Upper lobe of left lung (tissue), 6 donors: ENCODE results near the gene DSPP. TPM values are rescaled to one million over a fixed set of nuclear protein-coding genes. Genes with fewer than 3 reads are reported as not detected.

Source experiments
- ATAC-seq, 2 donors: fragments of 200-7000 bp; cut with Tn5 transposase; one replicate each; pipeline ENCODE4 v1.9.1; 2022; ENCODE audit warnings: mild to moderate bottlenecking in 2 of 2, moderate library complexity in 2 of 2; ENCODE audit not compliant: low FRiP score in 2 of 2
- DNase-seq, 2 donors: peaks; one replicate each; pipeline ENCODE4 v3.0.0-alpha.2; 2019 to 2020
- H3K27ac ChIP-seq, 4 donors: fragments of 200-600 bp; sonication (generic); one replicate each; pipeline ENCODE4 v1.5.1; 2016 to 2019
- H3K27me3 ChIP-seq, 4 donors: fragments of 200-600 bp; sonication (generic); one replicate each; pipeline ENCODE4 v1.5.1; 2017 to 2019
- H3K36me3 ChIP-seq, 4 donors: fragments of 200-600 bp; sonication (generic); one replicate each; pipeline ENCODE4 v1.5.1; 2016 to 2019
- H3K4me1 ChIP-seq, 4 donors: fragments of 200-600 bp; sonication (generic); one replicate each; pipeline ENCODE4 v1.5.1; 2018 to 2019
- H3K4me3 ChIP-seq, 4 donors: fragments of 200-600 bp; sonication (generic); one replicate each; pipeline ENCODE4 v1.5.1; 2017 to 2019; ENCODE audit warnings: mild to moderate bottlenecking in 2 of 4, moderate library complexity in 1 of 4
- H3K9me3 ChIP-seq, 4 donors: fragments of 200-600 bp; sonication (generic); one replicate each; pipeline ENCODE4 v1.5.1; 2018 to 2019
- EP300 ChIP-seq, 4 donors: sonication (generic); formaldehyde crosslinking; IDR thresholded peaks; one replicate each; pipeline ENCODE4 v1.5.1; 2017; ENCODE audit warnings: antibody characterized with exemption in 4 of 4, control low read depth in 2 of 4
- POLR2A ChIP-seq, 4 donors: fragments of 450-650 bp; IDR thresholded peaks; one replicate each; pipeline ENCODE4 v1.5.1; 2016 to 2017; ENCODE audit warnings: antibody characterized with exemption in 4 of 4, mild to moderate bottlenecking in 2 of 4
- POLR2AphosphoS5 ChIP-seq, 2 donors: sonication (generic); formaldehyde crosslinking; IDR thresholded peaks; one replicate each; pipeline ENCODE4 v1.5.1; 2017; ENCODE audit warnings: antibody characterized with exemption in 2 of 2
- WGBS, 2 donors: methylation state at CpG; one replicate each; pipeline ENCODE4 v1.1.5; 2017 to 2018; 5-methylcytosine and 5-hydroxymethylcytosine counted together
- total RNA-seq, 6 donors: library from RNA; depleted of rRNA in 4 of 6; stranded (reverse); fragments of >200 nt in 4 of 6; gene quantifications; one replicate each; pipeline versions ENCODE4 v1.1.0 to v1.2.1, GENCODE V29; 2016 to 2021
- TF ChIP-seq, protein P1 (sequence below), 6 experiments: fragments of 450-650 bp in 4 of 6; fragments of 200-600 bp in 2 of 6; sonication (generic) in 2 of 6; IDR thresholded peaks; one replicate each; pipeline ENCODE4 v1.5.1; 2016 to 2019; ENCODE audit warnings: antibody characterized with exemption in 6 of 6
- donor health status: DM: no; HTN: no; CAD: no; lungs with moderate emphysema.
- donor health status: DM: no; HTN: yes; CAD: no; lungs with severe emphysema.

The DSPP gene
- total RNA-seq, 6 donors from 2014 or later, result not detected

- no peak for TF ChIP-seq POLR2A (IDR thresholded peaks at IDR 0.05)
- TF ChIP-seq, protein P1, sequence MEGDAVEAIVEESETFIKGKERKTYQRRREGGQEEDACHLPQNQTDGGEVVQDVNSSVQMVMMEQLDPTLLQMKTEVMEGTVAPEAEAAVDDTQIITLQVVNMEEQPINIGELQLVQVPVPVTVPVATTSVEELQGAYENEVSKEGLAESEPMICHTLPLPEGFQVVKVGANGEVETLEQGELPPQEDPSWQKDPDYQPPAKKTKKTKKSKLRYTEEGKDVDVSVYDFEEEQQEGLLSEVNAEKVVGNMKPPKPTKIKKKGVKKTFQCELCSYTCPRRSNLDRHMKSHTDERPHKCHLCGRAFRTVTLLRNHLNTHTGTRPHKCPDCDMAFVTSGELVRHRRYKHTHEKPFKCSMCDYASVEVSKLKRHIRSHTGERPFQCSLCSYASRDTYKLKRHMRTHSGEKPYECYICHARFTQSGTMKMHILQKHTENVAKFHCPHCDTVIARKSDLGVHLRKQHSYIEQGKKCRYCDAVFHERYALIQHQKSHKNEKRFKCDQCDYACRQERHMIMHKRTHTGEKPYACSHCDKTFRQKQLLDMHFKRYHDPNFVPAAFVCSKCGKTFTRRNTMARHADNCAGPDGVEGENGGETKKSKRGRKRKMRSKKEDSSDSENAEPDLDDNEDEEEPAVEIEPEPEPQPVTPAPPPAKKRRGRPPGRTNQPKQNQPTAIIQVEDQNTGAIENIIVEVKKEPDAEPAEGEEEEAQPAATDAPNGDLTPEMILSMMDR (IDR thresholded peaks at IDR 0.05), result no peak
- no peak for TF ChIP-seq EP300 (IDR thresholded peaks at IDR 0.05)
- TF ChIP-seq POLR2AphosphoS5 (IDR thresholded peaks at IDR 0.05), result no peak
- Histone ChIP-seq H3K4me3 (no peak overlapping the region), H3K27me3 (no peaks in the 10 kb centered on the region), H3K4me1 (no peaks in the 10 kb centered on the region), H3K27ac (no peak overlapping the region), H3K36me3 (no peaks in the 10 kb centered on the region), H3K9me3 (no peaks in the 10 kb centered on the region)
- ATAC-seq (peak in 1 of 2 donors; percentile 34), DNase-seq (no peak)
These were observed 12.2 kb downstream of the DSPP start for GRCh38 chr4:87620491-87620890.

GRCh38 chr4:87622303-87622702 lies 14.0 kb downstream of the DSPP start:
- Histone ChIP-seq H3K4me3 (no peak overlapping the region), H3K27ac (no peak overlapping the region), H3K4me1 (no peaks in the 10 kb centered on the region), H3K27me3 (no peaks in the 10 kb centered on the region), H3K36me3 (no peaks in the 10 kb centered on the region), H3K9me3 (no peaks in the 10 kb centered on the region)
- TF ChIP-seq, protein P1 (IDR thresholded peaks at IDR 0.05), result no peak
- TF ChIP-seq EP300 (IDR thresholded peaks at IDR 0.05), result no peak
- no peak for TF ChIP-seq POLR2AphosphoS5 (IDR thresholded peaks at IDR 0.05)
- no peak for TF ChIP-seq POLR2A (IDR thresholded peaks at IDR 0.05)
- no peak for ATAC-seq
- no peak for DNase-seq
- 90% methylated on average over 8 of the region's 8 CpGs for WGBS, 2 donors

- no peak for TF ChIP-seq POLR2AphosphoS5 (IDR thresholded peaks at IDR 0.05)
- TF ChIP-seq, protein P1 (IDR thresholded peaks at IDR 0.05), result no peak
- TF ChIP-seq EP300 (IDR thresholded peaks at IDR 0.05), result no peak
- TF ChIP-seq POLR2A (IDR thresholded peaks at IDR 0.05), result no peak
- 50 to 52% methylated on average over 2 of the region's 2 CpGs for WGBS, 2 donors
- no peak overlapping the region for H3K4me3 ChIP-seq
- H3K27ac ChIP-seq, result no peak overlapping the region
- no peaks in the 10 kb centered on the region for H3K36me3 ChIP-seq
- no peaks in the 10 kb centered on the region for H3K27me3 ChIP-seq
- no peak for DNase-seq
- H3K4me1 ChIP-seq, result no peaks in the 10 kb centered on the region
- H3K9me3 ChIP-seq, result no peaks in the 10 kb centered on the region
- ATAC-seq, result peak in 1 of 2 donors; percentile 26
These were observed 16.4 kb downstream of the DSPP start for GRCh38 chr4:87624698-87625097.

DNA sequence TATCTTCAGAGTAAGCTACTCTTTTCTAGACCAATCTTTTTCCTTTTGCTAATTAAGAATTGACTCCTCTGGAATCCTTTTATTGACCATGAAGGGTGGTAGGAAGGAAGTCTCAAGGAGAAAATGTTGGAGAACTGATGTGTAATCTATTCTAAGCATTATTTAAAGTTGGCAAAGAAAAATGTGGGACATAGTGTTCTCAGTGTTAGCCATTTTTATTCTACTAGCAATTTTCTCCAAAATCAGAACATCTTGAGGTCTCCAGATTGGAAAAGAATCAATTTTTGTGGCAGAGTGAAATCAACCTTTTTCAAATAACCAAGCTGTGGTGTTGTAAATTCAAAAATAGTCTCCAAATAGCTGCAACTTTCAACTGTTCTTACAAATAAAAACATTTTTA lies 23.3 kb downstream of the DSPP start:
- Histone ChIP-seq H3K27me3 (no peaks in the 10 kb centered on the region), H3K27ac (no peak overlapping the region), H3K36me3 (no peaks in the 10 kb centered on the region), H3K4me3 (no peak overlapping the region), H3K9me3 (no peaks in the 10 kb centered on the region), H3K4me1 (no peaks in the 10 kb centered on the region)
- ATAC-seq (no peak), DNase-seq (no peak)
- no peak for TF ChIP-seq EP300 (IDR thresholded peaks at IDR 0.05)
- TF ChIP-seq POLR2A (IDR thresholded peaks at IDR 0.05), result no peak
- TF ChIP-seq POLR2AphosphoS5 (IDR thresholded peaks at IDR 0.05), result no peak
- TF ChIP-seq, protein P1 (IDR thresholded peaks at IDR 0.05), result no peak

DNA sequence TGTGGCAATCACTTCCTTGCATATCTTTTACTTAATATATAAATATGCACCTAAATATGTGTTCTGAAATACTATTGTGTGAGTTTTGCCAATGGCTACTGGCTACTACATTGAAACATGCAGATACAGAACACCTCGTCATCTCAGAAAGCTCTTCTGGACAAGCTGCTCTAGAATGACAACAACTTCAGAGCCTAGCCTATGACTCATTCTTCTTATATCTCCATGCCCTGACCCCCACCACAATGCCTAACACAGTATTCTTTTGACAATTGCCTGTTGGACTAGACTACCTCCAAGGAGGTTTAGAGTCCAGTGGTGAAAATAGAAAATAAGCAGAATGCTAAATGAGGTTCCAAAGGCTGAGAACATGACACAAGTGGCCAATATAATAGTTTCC lies 24.1 kb downstream of the DSPP start:
- WGBS, 2 donors, result 88 to 95% methylated on average over 1 of the region's 1 CpG

More for the DNA sequence above, 24.1 kb downstream of the DSPP start:
- H3K4me1 ChIP-seq, result no peaks in the 10 kb centered on the region
- no peaks in the 10 kb centered on the region for H3K36me3 ChIP-seq
- H3K27ac ChIP-seq, result no peak overlapping the region
- no peak for DNase-seq
- H3K4me3 ChIP-seq, result no peak overlapping the region
- H3K9me3 ChIP-seq, result no peaks in the 10 kb centered on the region
- ATAC-seq, result no peak
- H3K27me3 ChIP-seq, result no peaks in the 10 kb centered on the region
- TF ChIP-seq, protein P1 (IDR thresholded peaks at IDR 0.05), result no peak
- TF ChIP-seq POLR2AphosphoS5 (IDR thresholded peaks at IDR 0.05), result no peak
